HepG2 (cell line): ENCODE measurements around the gene MGAT2. TPM values are rescaled to one million over a fixed set of nuclear protein-coding genes. Genes with fewer than 3 reads are reported as not detected.

Experiments
- AGO2 ChIP-seq: fragments of 200-400 bp; formaldehyde crosslinking; optimal IDR thresholded peaks from 2 replicates; pipeline ENCODE3; 2017; ENCODE audit warnings: mild to moderate bottlenecking, low read depth, low read length, moderate library complexity
- CBX5 ChIP-seq: sonication (generic); formaldehyde crosslinking; IDR thresholded peaks from 2 replicates; pipeline ENCODE4 v1.4.0; 2020; ENCODE audit warnings: missing genetic modification reagents, borderline replicate concordance
- FOXC1 ChIP-seq: sonication (generic); formaldehyde crosslinking; IDR thresholded peaks from 2 replicates; pipeline ENCODE4 v1.8.0; 2022; ENCODE audit warnings: mild to moderate bottlenecking, missing genetic modification reagents, borderline replicate concordance
- HNF4A ChIP-seq: sonication (generic); formaldehyde crosslinking; IDR thresholded peaks from 2 replicates; pipeline ENCODE4 v1.4.0; 2020; ENCODE audit warnings: missing genetic modification reagents
- HNRNPLL ChIP-seq: fragments of 200-400 bp; formaldehyde crosslinking; IDR thresholded peaks from 2 replicates; pipeline ENCODE4 v1.6.1; 2017; ENCODE audit warnings: mild to moderate bottlenecking, low read depth, low read length; ENCODE audit not compliant: poor library complexity, severe bottlenecking
- ISX ChIP-seq: sonication (generic); formaldehyde crosslinking; conservative IDR thresholded peaks from 2 replicates; pipeline ENCODE4 v1.5.0; 2020; ENCODE audit warnings: missing genetic modification reagents
- SOX5 ChIP-seq: IDR thresholded peaks from 2 replicates; pipeline ENCODE4 v1.6.1; 2016; ENCODE audit warnings: borderline replicate concordance
- TBX3 ChIP-seq: fragments of 450-650 bp; IDR thresholded peaks from 2 replicates; pipeline ENCODE4 v1.6.1; 2017; ENCODE audit warnings: antibody characterized with exemption, mild to moderate bottlenecking, inconsistent platforms, borderline replicate concordance
- TCF12 ChIP-seq, 2 experiments: fragments of 450-650 bp in 1 of 2; sonication (generic) in 1 of 2; formaldehyde crosslinking in 1 of 2; IDR thresholded peaks; 2 replicates each; pipeline versions ENCODE4 v1.6.1 to v1.8.0; 2017 to 2022; ENCODE audit warnings: antibody characterized with exemption in 1 of 2, mild to moderate bottlenecking in 1 of 2, missing genetic modification reagents in 1 of 2, moderate library complexity in 1 of 2
- YY1 ChIP-seq: IDR thresholded peaks from 2 replicates; pipeline ENCODE4 v1.6.1; 2011; ENCODE audit warnings: low read length, low read depth, moderate library complexity, mild to moderate bottlenecking; ENCODE audit not compliant: insufficient read depth, insufficient replicate concordance
- ZEB1 ChIP-seq: IDR thresholded peaks from 2 replicates; pipeline ENCODE4 v1.6.1; 2012; ENCODE audit warnings: mild to moderate bottlenecking, low read depth, inconsistent platforms; ENCODE audit not compliant: insufficient replicate concordance
- ZMYM4 ChIP-seq: sonication (generic); formaldehyde crosslinking; IDR thresholded peaks from 2 replicates; pipeline ENCODE4 v1.8.1; 2023; ENCODE audit warnings: mild to moderate bottlenecking, missing genetic modification reagents
- ZNF17 ChIP-seq: sonication (generic); formaldehyde crosslinking; IDR thresholded peaks from 2 replicates; pipeline ENCODE4 v1.5.0; 2020; ENCODE audit warnings: mild to moderate bottlenecking, missing genetic modification reagents
- ZNF224 ChIP-seq: sonication (generic); formaldehyde crosslinking; IDR thresholded peaks from 2 replicates; pipeline ENCODE4 v1.5.0; 2020; ENCODE audit warnings: mild to moderate bottlenecking, missing genetic modification reagents
- ZNF274 ChIP-seq: sonication (generic); formaldehyde crosslinking; IDR thresholded peaks from 2 replicates; pipeline ENCODE4 v1.5.1; 2020; ENCODE audit warnings: mild to moderate bottlenecking, missing genetic modification reagents
- ZNF607 ChIP-seq: sonication (generic); formaldehyde crosslinking; IDR thresholded peaks from 2 replicates; pipeline ENCODE4 v1.5.1; 2020; ENCODE audit warnings: missing genetic modification reagents, mild to moderate bottlenecking, borderline replicate concordance
- ZNF619 ChIP-seq: sonication (generic); formaldehyde crosslinking; IDR thresholded peaks from 2 replicates; pipeline ENCODE4 v1.4.0; 2020; ENCODE audit warnings: mild to moderate bottlenecking, missing genetic modification reagents
- polyA plus RNA-seq, 8 experiments: library from polyadenylated mRNA; depleted of rRNA in 3 of 8; stranded (reverse) in 7 of 8; unstranded in 1 of 8; fragments of >200 nt; fragmentation: Illumina TruSeq in 4 of 8; extraction: Trizol in 4 of 8; gene quantifications; 2 replicates each; pipeline versions ENCODE4 v1.2.1 to v1.2.3, GENCODE V29; 2011 to 2016; ENCODE audit warnings: low read depth in 4 of 8, missing spikeins in 1 of 8, mixed read lengths in 1 of 8; ENCODE audit not compliant: insufficient read depth in 1 of 8
- total RNA-seq, 5 experiments: library from RNA; depleted of rRNA; stranded (reverse); fragments of >200 nt; fragmentation: Illumina TruSeq; extraction: Trizol; gene quantifications; 2 replicates each; pipeline ENCODE4 v1.2.3, GENCODE V29; 2016; ENCODE audit warnings: low read depth in 1 of 5
- TF ChIP-seq, protein P1 (sequence below): sonication (generic); formaldehyde crosslinking; IDR thresholded peaks from 2 replicates; pipeline ENCODE4 v1.4.0; 2020; ENCODE audit warnings: mild to moderate bottlenecking, missing genetic modification reagents
- TF ChIP-seq, protein P2 (sequence below): sonication (generic); formaldehyde crosslinking; IDR thresholded peaks from 2 replicates; pipeline ENCODE4 v1.5.1; 2020; ENCODE audit warnings: missing genetic modification reagents, mild to moderate bottlenecking, borderline replicate concordance
- TF ChIP-seq, protein P3 (sequence below): sonication (generic); formaldehyde crosslinking; IDR thresholded peaks from 2 replicates; pipeline ENCODE4 v1.4.0; 2020; ENCODE audit warnings: missing genetic modification reagents, borderline replicate concordance

The MGAT2 gene
- total and polyA plus RNA-seq, 2 of the 13 experiments (the other 11 are each of a cell fraction or from before 2014, with no cell fraction given): 12.9 to 51.9 TPM

DNA sequence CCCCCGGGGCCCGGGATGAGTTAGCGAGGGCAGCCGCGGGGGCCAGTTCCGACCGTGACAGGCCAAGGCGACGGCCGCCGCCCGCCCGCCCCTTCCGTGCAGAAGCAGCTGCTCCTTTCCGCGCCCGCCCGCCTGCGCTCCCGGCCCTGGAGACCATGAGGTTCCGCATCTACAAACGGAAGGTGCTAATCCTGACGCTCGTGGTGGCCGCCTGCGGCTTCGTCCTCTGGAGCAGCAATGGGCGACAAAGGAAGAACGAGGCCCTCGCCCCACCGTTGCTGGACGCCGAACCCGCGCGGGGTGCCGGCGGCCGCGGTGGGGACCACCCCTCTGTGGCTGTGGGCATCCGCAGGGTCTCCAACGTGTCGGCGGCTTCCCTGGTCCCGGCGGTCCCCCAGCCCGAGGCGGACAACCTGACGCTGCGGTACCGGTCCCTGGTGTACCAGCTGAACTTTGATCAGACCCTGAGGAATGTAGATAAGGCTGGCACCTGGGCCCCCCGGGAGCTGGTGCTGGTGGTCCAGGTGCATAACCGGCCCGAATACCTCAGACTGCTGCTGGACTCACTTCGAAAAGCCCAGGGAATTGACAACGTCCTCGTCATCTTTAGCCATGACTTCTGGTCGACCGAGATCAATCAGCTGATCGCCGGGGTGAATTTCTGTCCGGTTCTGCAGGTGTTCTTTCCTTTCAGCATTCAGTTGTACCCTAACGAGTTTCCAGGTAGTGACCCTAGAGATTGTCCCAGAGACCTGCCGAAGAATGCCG lies 699 bp downstream of the MGAT2 start (continued):
- TF ChIP-seq ZNF607 (0 out of 2 replicates have a peak, but pooled peaks have one; percentile 0), YY1 (peak; percentile 13), TCF12 (IDR thresholded peaks at IDR 0.05) (no peak), TCF12 (CRISPR knock-in tag; IDR thresholded peaks at IDR 0.05) (no peak), ZNF224 (CRISPR knock-in tag) (0 out of 2 replicates have a peak, but pooled peaks have one; percentile 6), ZNF274 (CRISPR knock-in tag) (peak; percentile 77; the same call in 1 of the 2 replicates), ZNF619 (CRISPR knock-in tag) (no peak), TBX3 (no peak), ZNF17 (CRISPR knock-in tag) (no peak), SOX5 (CRISPR knock-in tag) (no peak), AGO2 (peak; percentile 80), ZEB1 (no peak), ZMYM4 (CRISPR knock-in tag) (no peak), FOXC1 (CRISPR knock-in tag) (0 out of 2 replicates have a peak, but pooled peaks have one; percentile 2), HNRNPLL (peak; percentile 50), HNF4A (CRISPR knock-in tag) (peak; percentile 81), CBX5 (CRISPR knock-in tag) (no peak), ISX (CRISPR knock-in tag) (0 out of 2 replicates have a peak, but pooled peaks have one; percentile 54)
- TF ChIP-seq, protein P1, sequence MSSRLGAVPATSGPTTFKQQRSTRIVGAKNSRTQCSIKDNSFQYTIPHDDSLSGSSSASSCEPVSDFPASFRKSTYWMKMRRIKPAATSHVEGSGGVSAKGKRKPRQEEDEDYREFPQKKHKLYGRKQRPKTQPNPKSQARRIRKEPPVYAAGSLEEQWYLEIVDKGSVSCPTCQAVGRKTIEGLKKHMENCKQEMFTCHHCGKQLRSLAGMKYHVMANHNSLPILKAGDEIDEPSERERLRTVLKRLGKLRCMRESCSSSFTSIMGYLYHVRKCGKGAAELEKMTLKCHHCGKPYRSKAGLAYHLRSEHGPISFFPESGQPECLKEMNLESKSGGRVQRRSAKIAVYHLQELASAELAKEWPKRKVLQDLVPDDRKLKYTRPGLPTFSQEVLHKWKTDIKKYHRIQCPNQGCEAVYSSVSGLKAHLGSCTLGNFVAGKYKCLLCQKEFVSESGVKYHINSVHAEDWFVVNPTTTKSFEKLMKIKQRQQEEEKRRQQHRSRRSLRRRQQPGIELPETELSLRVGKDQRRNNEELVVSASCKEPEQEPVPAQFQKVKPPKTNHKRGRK: no peak
- TF ChIP-seq, protein P2, sequence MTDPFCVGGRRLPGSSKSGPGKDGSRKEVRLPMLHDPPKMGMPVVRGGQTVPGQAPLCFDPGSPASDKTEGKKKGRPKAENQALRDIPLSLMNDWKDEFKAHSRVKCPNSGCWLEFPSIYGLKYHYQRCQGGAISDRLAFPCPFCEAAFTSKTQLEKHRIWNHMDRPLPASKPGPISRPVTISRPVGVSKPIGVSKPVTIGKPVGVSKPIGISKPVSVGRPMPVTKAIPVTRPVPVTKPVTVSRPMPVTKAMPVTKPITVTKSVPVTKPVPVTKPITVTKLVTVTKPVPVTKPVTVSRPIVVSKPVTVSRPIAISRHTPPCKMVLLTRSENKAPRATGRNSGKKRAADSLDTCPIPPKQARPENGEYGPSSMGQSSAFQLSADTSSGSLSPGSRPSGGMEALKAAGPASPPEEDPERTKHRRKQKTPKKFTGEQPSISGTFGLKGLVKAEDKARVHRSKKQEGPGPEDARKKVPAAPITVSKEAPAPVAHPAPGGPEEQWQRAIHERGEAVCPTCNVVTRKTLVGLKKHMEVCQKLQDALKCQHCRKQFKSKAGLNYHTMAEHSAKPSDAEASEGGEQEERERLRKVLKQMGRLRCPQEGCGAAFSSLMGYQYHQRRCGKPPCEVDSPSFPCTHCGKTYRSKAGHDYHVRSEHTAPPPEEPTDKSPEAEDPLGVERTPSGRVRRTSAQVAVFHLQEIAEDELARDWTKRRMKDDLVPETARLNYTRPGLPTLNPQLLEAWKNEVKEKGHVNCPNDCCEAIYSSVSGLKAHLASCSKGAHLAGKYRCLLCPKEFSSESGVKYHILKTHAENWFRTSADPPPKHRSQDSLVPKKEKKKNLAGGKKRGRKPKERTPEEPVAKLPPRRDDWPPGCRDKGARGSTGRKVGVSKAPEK (CRISPR knock-in tag): no peak
- TF ChIP-seq, protein P3, sequence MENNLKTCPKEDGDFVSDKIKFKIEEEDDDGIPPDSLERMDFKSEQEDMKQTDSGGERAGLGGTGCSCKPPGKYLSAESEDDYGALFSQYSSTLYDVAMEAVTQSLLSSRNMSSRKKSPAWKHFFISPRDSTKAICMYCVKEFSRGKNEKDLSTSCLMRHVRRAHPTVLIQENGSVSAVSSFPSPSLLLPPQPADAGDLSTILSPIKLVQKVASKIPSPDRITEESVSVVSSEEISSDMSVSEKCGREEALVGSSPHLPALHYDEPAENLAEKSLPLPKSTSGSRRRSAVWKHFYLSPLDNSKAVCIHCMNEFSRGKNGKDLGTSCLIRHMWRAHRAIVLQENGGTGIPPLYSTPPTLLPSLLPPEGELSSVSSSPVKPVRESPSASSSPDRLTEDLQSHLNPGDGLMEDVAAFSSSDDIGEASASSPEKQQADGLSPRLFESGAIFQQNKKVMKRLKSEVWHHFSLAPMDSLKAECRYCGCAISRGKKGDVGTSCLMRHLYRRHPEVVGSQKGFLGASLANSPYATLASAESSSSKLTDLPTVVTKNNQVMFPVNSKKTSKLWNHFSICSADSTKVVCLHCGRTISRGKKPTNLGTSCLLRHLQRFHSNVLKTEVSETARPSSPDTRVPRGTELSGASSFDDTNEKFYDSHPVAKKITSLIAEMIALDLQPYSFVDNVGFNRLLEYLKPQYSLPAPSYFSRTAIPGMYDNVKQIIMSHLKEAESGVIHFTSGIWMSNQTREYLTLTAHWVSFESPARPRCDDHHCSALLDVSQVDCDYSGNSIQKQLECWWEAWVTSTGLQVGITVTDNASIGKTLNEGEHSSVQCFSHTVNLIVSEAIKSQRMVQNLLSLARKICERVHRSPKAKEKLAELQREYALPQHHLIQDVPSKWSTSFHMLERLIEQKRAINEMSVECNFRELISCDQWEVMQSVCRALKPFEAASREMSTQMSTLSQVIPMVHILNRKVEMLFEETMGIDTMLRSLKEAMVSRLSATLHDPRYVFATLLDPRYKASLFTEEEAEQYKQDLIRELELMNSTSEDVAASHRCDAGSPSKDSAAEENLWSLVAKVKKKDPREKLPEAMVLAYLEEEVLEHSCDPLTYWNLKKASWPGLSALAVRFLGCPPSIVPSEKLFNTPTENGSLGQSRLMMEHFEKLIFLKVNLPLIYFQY (CRISPR knock-in tag): peak; percentile 74; the same call in 1 of the 2 replicates
